Measurements from ENCODE around the gene ZPBP.

The ZPBP gene

GRCh38 chr7:50037086-50037485, 56.0 kb downstream of the ZPBP start:
- DNase-seq: no peak

GRCh38 chr7:50022991-50023390, 70.1 kb downstream of the ZPBP start:
- no peak for DNase-seq

- no peak for DNase-seq
These were observed 70.6 kb downstream of the ZPBP start for GRCh38 chr7:50022451-50022850.

GRCh38 chr7:49995681-49996080, 97.4 kb downstream of the ZPBP start:
- no peak for DNase-seq

GRCh38 chr7:49986191-49986590, 106.9 kb downstream of the ZPBP start:
- DNase-seq: no peak

- no peak for DNase-seq
These were observed 112.6 kb downstream of the ZPBP start for GRCh38 chr7:49980465-49980864.

- no peak for DNase-seq
These were observed 116.8 kb downstream of the ZPBP start for GRCh38 chr7:49976238-49976637.

GRCh38 chr7:49974035-49974434, 119.0 kb downstream of the ZPBP start:
- no peak for DNase-seq

- DNase-seq: no peak
These were observed 155.4 kb downstream of the ZPBP start for GRCh38 chr7:49937608-49938007.

- DNase-seq: no peak
These were observed 161.4 kb downstream of the ZPBP start for GRCh38 chr7:49931627-49932026.

- DNase-seq: no peak
These were observed 164.3 kb downstream of the ZPBP start for GRCh38 chr7:49928787-49929186.

GRCh38 chr7:49927631-49928030, 165.4 kb downstream of the ZPBP start:
- DNase-seq: no peak

GRCh38 chr7:49926720-49927119, 166.3 kb downstream of the ZPBP start:
- no peak for DNase-seq

- no peak for DNase-seq
These were observed 181.1 kb downstream of the ZPBP start for GRCh38 chr7:49911909-49912308.

GRCh38 chr7:49894543-49894942, 198.5 kb downstream of the ZPBP start:
- DNase-seq: no peak

GRCh38 chr7:49893131-49893530, 199.9 kb downstream of the ZPBP start:
- DNase-seq: no peak

- DNase-seq: no peak
These were observed 200.6 kb downstream of the ZPBP start for GRCh38 chr7:49892481-49892880.
